ENCODE data around the gene UNC13A.

UNC13A gene

DNA sequence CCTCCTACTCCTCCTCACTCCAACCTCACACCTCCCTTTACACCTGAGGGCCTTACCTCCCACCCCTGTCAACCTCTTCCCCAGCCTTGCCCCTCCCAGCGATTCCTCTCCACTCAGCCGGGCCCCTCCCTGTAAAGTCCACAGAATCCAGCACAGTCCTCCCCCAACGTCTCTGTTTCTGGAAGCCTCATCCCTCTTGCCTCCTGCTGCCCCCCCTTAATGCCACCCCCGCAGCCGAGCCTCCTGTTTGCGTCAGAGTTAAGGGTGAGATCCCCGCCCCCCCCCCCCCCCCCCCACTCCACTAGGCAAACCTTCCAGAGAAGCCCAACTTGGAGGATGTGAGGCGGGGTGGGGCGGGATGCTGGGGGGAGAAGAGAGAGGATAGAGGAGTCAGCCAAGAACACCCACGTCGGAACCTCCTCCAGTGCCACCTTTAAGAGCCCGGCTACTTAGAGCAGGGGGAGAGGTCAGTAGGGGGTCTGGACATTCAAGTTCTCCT lies 2.1 kb downstream of the UNC13A start:
- no peaks in the 10 kb centered on the region for H3K36me3 ChIP-seq (ENCODE audit: insufficient read depth, low read length)
- no peak overlapping the region for H3K9ac ChIP-seq (ENCODE audit: low read depth, low read length)
- H4K20me1 ChIP-seq (ENCODE audit: insufficient read depth, low read length): peaks cover 6% of the 10 kb centered on the region
- H3K4me1 ChIP-seq (ENCODE audit: insufficient read depth, low read length): peaks cover 2% of the 10 kb centered on the region; the same call in 1 of the 2 replicates
- ATAC-seq (ENCODE audit: insufficient read depth, low read depth): no peak
- no peak overlapping the region for H3K4me2 ChIP-seq (ENCODE audit: insufficient read depth, low read length)
- H3K4me3 ChIP-seq (ENCODE audit: low read depth in 1 of 2, low read length in 2 of 2): no peak overlapping the region
- H3K79me2 ChIP-seq (ENCODE audit: insufficient read depth, low read length): no peaks in the 10 kb centered on the region
- no peaks in the 10 kb centered on the region for H3K9me3 ChIP-seq (ENCODE audit: insufficient read depth, low read length, severe bottlenecking)
- peaks cover 19% of the 10 kb centered on the region for H3K27me3 ChIP-seq (ENCODE audit: insufficient read depth, low read length, poor library complexity)
- TF ChIP-seq EZH2 (IDR thresholded peaks at IDR 0.05; ENCODE audit: borderline replicate concordance, low read depth, low read length, severe bottlenecking): no peak
- TF ChIP-seq, protein P1, sequence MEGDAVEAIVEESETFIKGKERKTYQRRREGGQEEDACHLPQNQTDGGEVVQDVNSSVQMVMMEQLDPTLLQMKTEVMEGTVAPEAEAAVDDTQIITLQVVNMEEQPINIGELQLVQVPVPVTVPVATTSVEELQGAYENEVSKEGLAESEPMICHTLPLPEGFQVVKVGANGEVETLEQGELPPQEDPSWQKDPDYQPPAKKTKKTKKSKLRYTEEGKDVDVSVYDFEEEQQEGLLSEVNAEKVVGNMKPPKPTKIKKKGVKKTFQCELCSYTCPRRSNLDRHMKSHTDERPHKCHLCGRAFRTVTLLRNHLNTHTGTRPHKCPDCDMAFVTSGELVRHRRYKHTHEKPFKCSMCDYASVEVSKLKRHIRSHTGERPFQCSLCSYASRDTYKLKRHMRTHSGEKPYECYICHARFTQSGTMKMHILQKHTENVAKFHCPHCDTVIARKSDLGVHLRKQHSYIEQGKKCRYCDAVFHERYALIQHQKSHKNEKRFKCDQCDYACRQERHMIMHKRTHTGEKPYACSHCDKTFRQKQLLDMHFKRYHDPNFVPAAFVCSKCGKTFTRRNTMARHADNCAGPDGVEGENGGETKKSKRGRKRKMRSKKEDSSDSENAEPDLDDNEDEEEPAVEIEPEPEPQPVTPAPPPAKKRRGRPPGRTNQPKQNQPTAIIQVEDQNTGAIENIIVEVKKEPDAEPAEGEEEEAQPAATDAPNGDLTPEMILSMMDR (IDR thresholded peaks at IDR 0.05; ENCODE audit: borderline replicate concordance, extremely low read depth, low read length, poor library complexity, severe bottlenecking): no peak
- no peak for DNase-seq
- H2AFZ ChIP-seq (ENCODE audit: low read depth, low read length): no peak overlapping the region
- no peak overlapping the region for H3K27ac ChIP-seq (ENCODE audit: low read length)

- TF ChIP-seq, protein P1 (IDR thresholded peaks at IDR 0.05; ENCODE audit: borderline replicate concordance, extremely low read depth, low read length, poor library complexity, severe bottlenecking): no peak
- TF ChIP-seq EZH2 (IDR thresholded peaks at IDR 0.05; ENCODE audit: borderline replicate concordance, low read depth, low read length, severe bottlenecking): no peak
- Histone ChIP-seq H3K4me3 (ENCODE audit: low read depth in 1 of 2, low read length in 2 of 2) (no peak overlapping the region), H3K79me2 (ENCODE audit: insufficient read depth, low read length) (no peaks in the 10 kb centered on the region), H3K27ac (ENCODE audit: low read length) (no peak overlapping the region), H3K27me3 (ENCODE audit: insufficient read depth, low read length, poor library complexity) (peaks cover 19% of the 10 kb centered on the region), H2AFZ (ENCODE audit: low read depth, low read length) (no peak overlapping the region), H3K9me3 (ENCODE audit: insufficient read depth, low read length, severe bottlenecking) (no peaks in the 10 kb centered on the region), H3K4me2 (ENCODE audit: insufficient read depth, low read length) (no peak overlapping the region), H4K20me1 (ENCODE audit: insufficient read depth, low read length) (peaks cover 6% of the 10 kb centered on the region), H3K9ac (ENCODE audit: low read depth, low read length) (no peak overlapping the region), H3K36me3 (ENCODE audit: insufficient read depth, low read length) (no peaks in the 10 kb centered on the region), H3K4me1 (ENCODE audit: insufficient read depth, low read length) (peaks cover 2% of the 10 kb centered on the region; the same call in 1 of the 2 replicates)
- ATAC-seq (ENCODE audit: insufficient read depth, low read depth) (no peak), DNase-seq (no peak)
Measured at GRCh38 chr19:17685451-17686022, 2.6 kb downstream of the UNC13A start.

- DNase-seq (no peak), ATAC-seq (ENCODE audit: insufficient read depth, low read depth) (no peak)
- TF ChIP-seq, protein P1 (IDR thresholded peaks at IDR 0.05; ENCODE audit: borderline replicate concordance, extremely low read depth, low read length, poor library complexity, severe bottlenecking): no peak
- TF ChIP-seq EZH2 (IDR thresholded peaks at IDR 0.05; ENCODE audit: borderline replicate concordance, low read depth, low read length, severe bottlenecking): no peak
- Histone ChIP-seq H3K9ac (ENCODE audit: low read depth, low read length) (no peak overlapping the region), H3K27me3 (ENCODE audit: insufficient read depth, low read length, poor library complexity) (peaks cover 19% of the 10 kb centered on the region), H3K4me1 (ENCODE audit: insufficient read depth, low read length) (peaks cover 2% of the 10 kb centered on the region; the same call in 1 of the 2 replicates), H4K20me1 (ENCODE audit: insufficient read depth, low read length) (peaks cover 10% of the 10 kb centered on the region), H3K9me3 (ENCODE audit: insufficient read depth, low read length, severe bottlenecking) (no peaks in the 10 kb centered on the region), H3K4me3 (ENCODE audit: low read depth in 1 of 2, low read length in 2 of 2) (no peak overlapping the region), H3K79me2 (ENCODE audit: insufficient read depth, low read length) (no peaks in the 10 kb centered on the region), H3K36me3 (ENCODE audit: insufficient read depth, low read length) (no peaks in the 10 kb centered on the region), H3K27ac (ENCODE audit: low read length) (no peak overlapping the region), H2AFZ (ENCODE audit: low read depth, low read length) (no peak overlapping the region), H3K4me2 (ENCODE audit: insufficient read depth, low read length) (no peak overlapping the region)
Measured at GRCh38 chr19:17684256-17684655, 3.9 kb downstream of the UNC13A start.
